SH-SY5Y (cell line): ENCODE results near the gene PLSCR3.

Experiments
- GATA2 ChIP-seq: IDR thresholded peaks from 2 replicates; pipeline ENCODE4 v1.6.1; 2011; ENCODE audit warnings: mild to moderate bottlenecking, low read depth, low read length
- GATA3 ChIP-seq: IDR thresholded peaks from 2 replicates; pipeline ENCODE4 v1.6.1; 2011; ENCODE audit warnings: low read depth, mild to moderate bottlenecking, low read length, moderate library complexity

The PLSCR3 gene

DNA sequence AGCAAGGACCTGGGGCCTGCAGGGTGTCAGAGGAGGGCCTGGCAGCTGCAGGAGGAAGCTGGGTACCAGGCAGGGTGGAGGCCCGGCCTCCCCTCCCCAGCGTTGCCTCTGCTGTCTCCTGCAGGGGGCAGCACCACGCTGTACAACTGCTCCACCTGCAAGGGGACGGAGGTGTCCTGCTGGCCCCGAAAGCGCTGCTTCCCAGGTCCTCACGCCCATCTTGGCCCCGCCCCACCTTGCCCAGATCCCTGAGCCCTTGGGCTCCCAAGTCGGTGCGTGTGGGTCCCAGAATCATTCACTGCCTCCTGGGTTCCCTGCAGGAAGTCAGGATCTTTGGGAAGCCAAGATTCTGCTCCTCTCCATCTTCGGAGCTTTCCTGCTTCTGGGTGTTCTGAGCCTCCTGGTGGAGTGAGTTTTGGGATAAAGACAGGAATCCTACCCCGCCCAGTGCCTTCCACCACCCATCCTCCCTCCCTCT is 38.2 kb downstream of the PLSCR3 start:
- TF ChIP-seq GATA3: no peak
- no peak for TF ChIP-seq GATA2

DNA sequence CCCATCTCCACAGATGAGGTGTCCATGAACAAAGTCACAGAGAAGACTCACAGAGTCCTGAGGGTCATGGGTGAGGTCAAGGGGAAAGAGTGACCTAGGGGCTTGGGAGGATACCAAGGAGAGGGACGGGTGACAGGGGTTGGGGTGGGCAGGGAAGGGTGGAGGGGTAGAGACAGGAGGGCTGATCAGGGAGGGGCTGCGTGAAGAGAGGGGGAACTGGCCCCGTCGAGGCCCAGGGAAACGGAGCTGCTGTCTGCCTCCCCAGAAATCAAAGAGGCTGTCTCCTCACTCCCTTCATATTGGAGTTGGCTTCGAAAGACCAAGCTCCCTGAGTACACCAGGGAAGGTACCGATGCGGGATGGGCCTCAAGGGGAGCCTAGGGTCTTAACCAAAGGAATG is 38.8 kb downstream of the PLSCR3 start:
- no peak for TF ChIP-seq GATA2
- TF ChIP-seq GATA3: no peak

DNA sequence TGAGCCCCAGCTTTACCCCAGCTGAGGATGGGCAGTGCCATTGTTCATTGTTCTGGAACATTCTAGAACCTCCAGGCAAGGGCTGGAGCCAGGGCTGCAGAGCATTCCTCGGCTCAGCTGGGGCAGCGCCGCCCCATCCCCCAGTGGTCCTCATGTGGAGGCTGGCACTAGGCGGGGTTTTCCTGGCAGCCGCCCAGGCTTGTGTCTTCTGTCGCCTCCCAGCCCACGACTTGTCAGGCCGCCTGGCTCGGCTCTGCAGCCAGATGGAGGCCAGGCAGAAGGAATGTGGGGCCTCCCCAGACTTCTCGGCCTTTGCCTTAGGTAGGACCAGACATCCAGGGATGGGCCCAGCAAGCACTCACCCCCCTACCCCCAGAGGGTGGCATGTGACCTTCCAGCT is 39.3 kb downstream of the PLSCR3 start, which contains the start of gene TMEM95:
TMEM95 (plus strand) TSS at position 104 of the 400 bp plus-strand sequence; CDS start at position 153, 49 bp downstream.
- TF ChIP-seq GATA2: no peak

DNA sequence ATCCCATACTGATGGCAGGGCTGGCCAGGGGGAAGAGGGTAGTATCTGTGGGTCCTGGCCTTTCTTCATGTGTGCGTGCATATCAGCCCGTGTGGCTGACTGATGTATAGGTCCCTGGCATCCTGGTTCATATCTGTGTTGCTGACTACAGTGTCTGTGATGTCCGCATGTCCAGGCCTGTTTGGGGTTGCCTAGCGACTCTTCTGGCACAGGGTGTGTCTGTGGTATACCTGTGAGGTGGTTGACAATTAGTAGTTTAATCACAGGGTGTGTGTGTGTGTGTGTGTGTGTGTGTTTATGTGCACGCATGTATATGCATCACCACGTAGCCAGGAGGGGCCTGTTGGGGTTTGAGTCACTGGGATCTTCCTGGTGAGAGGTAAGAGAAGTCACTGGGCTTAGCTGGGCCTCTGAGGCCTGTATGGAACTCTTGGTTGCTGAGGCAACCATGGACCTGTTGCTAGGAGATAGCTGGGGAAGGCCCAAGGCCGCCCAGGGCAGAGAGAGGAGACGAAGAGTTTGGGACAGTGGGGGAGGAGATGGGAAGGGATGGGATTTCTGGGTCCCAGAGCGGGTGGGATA is 40.0 kb downstream of the PLSCR3 start:
- TF ChIP-seq GATA3: no peak
- no peak for TF ChIP-seq GATA2

DNA sequence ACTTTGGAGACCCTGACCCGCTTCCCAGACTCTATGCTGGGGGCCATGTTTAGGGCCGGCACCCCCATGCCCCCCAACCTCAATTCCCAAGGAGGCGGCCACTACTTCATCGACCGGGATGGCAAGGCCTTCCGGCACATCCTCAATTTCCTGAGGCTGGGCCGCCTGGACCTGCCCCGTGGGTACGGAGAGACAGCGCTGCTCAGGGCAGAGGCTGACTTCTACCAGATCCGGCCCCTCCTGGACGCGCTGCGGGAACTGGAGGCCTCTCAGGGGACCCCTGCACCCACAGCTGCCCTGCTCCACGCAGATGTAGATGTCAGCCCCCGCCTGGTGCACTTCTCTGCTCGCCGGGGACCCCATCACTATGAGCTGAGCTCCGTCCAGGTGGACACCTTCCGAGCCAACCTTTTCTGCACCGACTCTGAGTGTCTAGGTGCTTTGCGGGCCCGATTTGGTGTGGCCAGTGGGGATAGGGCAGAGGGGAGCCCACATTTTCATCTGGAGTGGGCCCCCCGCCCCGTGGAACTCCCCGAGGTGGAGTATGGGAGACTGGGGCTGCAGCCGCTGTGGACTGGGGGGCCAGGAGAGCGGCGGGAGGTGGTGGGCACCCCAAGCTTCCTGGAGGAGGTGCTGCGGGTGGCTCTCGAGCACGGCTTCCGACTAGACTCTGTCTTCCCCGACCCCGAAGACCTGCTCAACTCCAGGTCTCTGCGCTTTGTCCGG is 41.3 kb downstream of the PLSCR3 start:
- TF ChIP-seq GATA3 (no peak), GATA2 (no peak)

DNA sequence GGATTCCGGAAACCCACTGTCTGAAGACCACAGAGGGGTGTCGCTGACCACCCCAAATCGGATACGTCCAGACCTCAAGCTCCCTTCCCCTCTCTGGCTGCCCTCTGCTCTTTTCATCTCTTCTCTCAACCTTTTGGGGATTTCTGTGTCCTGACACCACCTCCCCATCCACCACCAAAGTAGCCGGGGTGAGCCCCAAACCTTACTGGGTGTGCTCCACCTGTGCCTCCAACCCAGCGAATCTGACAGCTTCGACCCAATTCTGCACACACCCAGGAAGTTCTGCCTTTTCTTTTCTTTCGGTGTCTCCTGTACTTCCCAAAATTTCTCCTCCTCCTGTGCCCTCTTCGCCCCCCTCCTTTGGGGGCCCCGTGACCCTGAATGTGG is 41.8 kb downstream of the PLSCR3 start:
- no peak for TF ChIP-seq GATA2
- no peak for TF ChIP-seq GATA3

DNA sequence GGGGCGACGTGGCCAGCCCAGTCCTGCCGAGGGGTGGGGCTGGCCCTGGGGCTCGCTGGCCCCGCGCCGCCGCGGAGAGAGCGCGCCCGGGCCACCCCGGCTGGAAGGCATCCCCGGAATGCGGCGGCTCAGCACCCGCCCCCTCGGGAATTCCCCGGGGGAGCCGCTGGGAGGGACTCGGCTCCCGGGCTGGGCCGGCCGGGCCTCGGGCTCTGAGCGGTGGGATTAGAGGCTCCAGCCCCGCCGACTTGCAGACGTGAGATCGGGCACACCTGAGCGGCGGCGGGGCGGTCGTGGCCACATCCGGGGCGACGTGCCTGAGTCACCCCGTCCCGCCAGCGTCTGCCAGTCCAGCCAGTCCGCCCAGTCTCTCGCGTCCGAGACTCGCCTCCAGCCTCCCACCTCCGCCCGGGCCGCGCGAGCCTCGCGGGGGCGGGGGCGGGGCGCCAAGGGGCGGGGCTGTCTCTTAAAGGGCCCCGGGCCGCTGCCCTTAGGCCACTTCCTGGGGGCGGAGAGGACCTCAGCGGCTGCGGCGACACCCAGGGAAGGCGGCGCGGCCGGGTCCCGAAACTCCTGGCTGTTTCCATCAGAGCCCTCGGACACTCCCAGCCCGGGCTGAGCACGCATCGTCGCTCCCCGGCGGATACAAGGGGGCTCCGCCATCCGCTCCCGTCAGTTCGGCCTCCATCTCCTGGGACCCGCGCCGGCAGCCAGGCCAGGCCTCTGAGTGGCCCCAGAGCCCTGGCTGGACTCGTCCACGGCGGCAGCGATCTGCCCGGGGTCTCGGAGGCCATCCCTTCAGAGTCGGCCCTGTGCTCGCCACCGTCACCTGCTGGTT is 42.4 kb downstream of the PLSCR3 start, which contains the start of gene KCTD11:
KCTD11 (plus strand) TSS at position 498 of the 838 bp plus-strand sequence.
- no peak for TF ChIP-seq GATA3
- no peak for TF ChIP-seq GATA2

DNA sequence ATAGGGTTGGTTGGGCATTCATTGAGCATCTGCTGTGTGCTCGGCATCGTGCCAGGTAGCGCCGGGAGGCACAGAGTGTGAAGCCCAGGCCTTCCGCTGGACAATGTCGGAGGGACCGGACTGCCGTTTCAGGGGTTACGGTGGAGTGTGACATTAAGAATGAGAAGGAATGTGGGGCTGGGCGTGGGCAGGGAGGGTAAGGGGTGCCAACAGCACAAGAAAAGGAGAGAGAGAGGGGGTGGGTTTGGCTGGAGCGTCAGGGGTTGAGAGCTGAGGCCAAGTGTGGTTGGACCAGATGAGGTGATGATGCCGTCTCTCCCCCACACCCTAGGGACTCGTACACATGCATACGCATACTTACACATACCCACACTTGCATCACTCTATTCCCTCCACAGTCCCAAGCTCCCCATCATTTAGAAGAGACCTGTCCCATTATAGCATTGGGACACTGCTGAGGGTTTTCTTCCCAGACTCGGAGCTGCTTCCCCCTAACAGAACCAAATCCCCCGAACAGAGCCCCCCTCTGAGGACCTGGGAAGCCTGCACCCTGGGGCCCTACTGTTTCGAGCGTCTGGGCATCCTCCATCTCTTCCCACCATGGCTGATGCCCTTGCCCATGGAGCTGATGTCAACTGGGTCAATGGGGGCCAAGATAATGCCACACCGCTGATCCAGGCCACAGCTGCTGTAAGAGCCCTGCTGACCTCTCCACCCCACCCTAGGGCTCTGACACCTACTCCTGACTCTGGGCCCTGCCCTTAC is 45.7 kb downstream of the PLSCR3 start:
- TF ChIP-seq GATA2 (no peak), GATA3 (no peak)

DNA sequence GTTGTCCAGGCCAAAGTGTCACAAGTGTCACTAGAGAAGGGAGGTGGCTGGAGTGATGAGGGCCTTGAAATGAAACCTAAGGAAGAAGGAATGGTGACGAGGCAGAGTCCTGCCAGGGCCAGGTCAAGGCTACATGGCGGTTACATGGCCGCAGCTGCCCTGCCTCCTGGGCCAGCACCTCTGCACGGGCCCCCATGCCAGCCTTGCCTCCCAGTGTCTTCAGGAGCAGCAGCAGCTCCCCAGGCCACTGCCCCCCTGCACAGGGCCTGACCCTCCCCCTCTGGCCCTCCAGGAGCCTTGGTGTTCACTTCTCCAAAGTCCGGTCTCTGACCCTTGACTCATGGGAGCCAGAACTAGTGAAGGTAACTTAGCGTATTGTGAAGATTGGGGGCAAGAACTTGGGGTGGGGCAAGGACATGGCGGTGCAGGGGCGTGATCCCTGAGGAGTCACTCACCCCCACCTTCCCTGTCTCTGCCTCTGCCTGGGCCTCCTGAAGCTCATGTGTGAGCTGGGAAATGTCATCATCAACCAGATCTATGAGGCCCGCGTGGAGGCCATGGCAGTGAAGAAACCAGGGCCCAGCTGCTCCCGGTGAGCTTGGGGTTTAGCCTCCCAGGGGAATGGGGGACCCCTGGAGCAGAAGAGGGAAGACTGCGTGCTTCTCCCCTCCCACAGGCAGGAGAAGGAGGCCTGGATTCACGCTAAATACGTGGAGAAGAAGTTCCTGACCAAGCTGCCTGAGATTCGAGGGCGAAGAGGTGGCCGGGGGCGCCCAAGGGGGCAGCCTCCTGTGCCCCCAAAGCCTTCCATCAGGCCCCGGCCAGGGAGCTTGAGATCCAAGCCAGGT is 46.5 kb downstream of the PLSCR3 start:
- no peak for TF ChIP-seq GATA2
- TF ChIP-seq GATA3: no peak

DNA sequence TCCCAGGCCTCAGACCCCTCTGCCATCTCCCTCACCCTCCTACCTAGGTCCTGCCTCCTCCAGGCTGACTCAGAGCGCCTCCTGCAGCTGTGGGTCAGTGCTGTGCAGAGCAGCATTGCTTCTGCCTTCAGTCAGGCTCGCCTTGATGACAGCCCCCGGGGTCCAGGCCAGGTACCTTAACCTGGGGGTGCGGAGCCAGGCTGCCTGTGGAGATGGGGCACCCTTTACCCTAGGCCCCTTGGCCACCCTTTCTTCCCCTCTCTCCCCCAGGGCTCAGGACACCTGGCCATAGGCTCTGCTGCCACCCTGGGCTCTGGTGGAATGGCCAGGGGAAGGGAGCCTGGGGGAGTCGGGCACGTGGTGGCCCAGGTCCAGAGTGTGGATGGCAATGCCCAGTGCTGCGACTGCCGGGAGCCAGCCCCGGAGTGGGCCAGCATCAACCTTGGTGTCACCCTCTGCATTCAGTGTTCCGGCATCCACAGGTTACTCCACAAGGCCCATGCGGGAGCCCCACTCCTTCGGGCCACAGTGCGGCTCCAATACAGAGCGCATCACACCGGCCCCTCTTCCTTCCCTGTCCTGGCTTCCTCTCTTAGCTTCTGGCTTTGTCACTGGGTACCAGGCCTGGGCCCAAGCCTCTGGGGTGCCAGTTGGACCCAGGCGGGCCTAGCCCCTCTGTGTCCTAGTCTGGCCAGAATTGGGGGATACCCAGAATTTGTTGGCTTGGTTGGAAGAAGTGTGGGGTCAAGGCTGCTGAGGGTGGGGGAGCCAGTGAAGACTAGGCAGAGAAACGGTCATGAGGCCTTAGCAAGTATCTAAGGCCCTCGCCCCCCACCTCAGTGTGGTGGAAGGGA is 47.3 kb downstream of the PLSCR3 start:
- TF ChIP-seq GATA2 (no peak), GATA3 (no peak)

DNA sequence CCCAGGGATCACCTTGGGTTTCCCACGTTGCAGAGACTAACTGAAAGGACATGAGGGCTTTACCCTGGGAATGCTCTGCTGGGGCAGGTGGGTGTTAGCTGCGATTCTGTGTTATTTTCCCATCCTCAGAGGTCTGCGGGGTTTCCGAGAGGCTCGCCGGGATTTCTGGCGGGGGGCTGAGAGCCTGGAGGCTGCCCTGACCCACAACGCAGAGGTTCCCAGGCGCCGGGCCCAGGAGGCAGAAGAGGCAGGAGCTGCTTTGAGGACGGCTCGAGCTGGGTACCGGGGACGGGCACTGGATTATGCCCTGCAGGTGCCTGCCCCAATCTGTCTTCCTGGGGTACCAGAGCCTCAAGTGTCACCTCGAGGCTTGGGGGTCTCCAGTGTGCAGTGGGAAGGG is 51.1 kb downstream of the PLSCR3 start:
- no peak for TF ChIP-seq GATA3
- TF ChIP-seq GATA2: no peak

DNA sequence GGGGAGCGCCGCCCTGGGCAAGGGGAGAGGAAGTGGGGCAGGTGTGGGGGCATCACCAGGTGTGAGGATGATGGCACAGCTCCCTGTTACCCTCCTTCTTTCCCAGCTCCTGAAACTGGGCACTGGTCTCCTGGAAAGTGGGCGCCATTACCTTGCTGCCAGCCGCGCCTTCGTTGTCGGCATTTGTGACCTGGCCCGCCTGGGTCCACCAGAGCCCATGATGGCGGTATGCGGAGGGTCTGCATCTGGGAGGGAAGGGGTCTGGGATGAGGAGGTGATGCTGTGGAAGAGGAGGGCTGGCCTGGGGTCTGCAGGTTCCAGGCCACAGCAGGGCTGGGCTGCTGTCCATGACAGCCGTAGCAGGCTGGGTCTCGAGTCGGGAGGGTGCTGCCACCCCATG is 52.5 kb downstream of the PLSCR3 start:
- TF ChIP-seq GATA3 (no peak), GATA2 (no peak)

DNA sequence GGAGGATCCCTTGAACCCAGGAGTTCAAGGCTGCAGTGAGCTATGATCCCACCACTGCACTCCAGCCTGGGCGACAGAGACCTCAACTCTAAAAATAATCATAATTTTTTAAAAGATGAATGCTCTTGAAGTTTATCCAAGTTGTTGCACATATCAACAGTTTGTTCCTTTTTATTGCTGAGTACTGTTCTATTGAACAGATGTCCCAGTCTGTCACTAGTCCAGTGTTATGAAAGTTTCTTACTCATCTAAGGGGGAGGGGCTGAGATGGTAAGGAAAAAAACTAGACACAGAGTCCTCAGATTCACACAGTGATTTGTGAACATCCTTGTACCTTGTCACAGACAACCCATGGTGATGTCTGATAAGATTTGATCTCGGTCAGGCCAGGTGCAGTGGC is 54.1 kb downstream of the PLSCR3 start:
- TF ChIP-seq GATA2: no peak
- TF ChIP-seq GATA3: no peak
